ENCODE results near the gene ARID3B.

ARID3B gene

DNA sequence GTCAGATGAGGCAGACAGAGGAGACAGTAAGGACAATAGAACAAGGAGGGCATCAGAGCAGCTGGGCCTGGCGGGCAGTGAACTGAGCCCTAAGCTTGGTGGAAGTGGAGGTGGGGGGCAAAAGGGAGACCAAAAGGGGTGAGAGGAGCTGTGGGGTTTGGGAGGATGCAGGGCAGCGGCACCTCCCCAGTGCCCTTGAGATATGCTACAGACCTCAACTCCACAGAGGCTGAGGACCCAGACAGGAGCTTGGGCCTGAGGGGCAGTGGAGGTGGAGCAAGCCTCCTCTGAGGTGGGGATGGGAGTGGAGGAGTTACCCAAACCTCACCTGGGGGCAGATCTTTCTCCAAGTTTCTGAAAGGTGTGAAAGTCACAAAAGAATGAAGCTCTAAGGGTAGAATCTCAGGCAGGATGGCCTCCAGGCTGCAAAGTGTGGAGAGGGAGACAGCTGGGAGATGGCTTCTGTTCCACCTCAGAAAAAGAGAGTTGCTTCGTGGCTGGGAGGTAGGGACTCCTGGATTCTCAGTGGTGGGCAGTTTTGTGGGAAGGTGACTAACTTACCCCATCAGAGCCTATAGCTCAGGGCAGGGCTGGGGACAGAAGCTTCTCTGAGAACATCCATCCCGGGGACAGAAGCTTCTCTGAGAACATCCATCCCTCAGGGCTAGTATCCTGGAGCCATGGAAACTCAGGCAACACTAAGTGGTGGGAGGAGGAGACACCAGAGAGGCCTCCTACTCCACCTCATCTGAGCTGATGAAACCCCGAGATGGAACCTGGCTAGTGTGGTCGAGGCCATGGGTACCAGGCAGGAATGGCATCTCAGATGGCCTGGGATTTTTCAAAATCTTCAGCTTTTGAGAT is 72.3 kb downstream of the ARID3B start:
- no peaks in the 10 kb centered on the region for H3K27me3 ChIP-seq (replicated peaks in 2 of 5; ENCODE audit: control insufficient read depth in 4 of 5, insufficient read depth in 5 of 5, low read length in 4 of 5)
- ChIA-PET CTCF (interaction anchor here (0.5 to 17.5 kb wide), 5 partner anchors 19 to 239 kb away, joined by 3 to 302 read pairs (median 4); no protein-coding TSS in a partner anchor), POLR2A (interaction anchor here (1.1 to 1.6 kb wide), 2 partner anchors 15 to 152 kb away, joined by 5 read pairs; partner anchors contain the start of gene UBL7)
- no peak overlapping the region for H3K4me3 ChIP-seq (ENCODE audit: control insufficient read depth in 1 of 7, extremely low read depth in 1 of 7, insufficient read depth in 4 of 7, low read depth in 2 of 7, low read length in 6 of 7)
- no peaks in the 10 kb centered on the region for H3K9me3 ChIP-seq (ENCODE audit: control extremely low read depth in 1 of 5, control insufficient read depth in 4 of 5, insufficient read depth in 2 of 5, low read depth in 1 of 5, low read length in 4 of 5)
- peaks cover 0 to 10% (median under 1%) of the 10 kb centered on the region in 4 experiments for H3K36me3 ChIP-seq (ENCODE audit: control insufficient read depth in 4 of 4, insufficient read depth in 4 of 4, low read length in 3 of 4)
- H3K27ac ChIP-seq (ENCODE audit: insufficient read depth in 1 of 2, low read depth in 1 of 2, low read length in 2 of 2, poor library complexity in 1 of 2, severe bottlenecking in 2 of 2), result no peak overlapping the region
- DNase-seq, result no peak
- WGBS (ENCODE audit: insufficient coverage), result 95% methylated on average over 3 of the region's 6 CpGs
- peaks cover 8 to 43% (median 29%) of the 10 kb centered on the region in 4 experiments for H3K4me1 ChIP-seq (ENCODE audit: control extremely low read depth in 1 of 4, control insufficient read depth in 4 of 4, insufficient read depth in 4 of 4, low read length in 3 of 4)

DNA sequence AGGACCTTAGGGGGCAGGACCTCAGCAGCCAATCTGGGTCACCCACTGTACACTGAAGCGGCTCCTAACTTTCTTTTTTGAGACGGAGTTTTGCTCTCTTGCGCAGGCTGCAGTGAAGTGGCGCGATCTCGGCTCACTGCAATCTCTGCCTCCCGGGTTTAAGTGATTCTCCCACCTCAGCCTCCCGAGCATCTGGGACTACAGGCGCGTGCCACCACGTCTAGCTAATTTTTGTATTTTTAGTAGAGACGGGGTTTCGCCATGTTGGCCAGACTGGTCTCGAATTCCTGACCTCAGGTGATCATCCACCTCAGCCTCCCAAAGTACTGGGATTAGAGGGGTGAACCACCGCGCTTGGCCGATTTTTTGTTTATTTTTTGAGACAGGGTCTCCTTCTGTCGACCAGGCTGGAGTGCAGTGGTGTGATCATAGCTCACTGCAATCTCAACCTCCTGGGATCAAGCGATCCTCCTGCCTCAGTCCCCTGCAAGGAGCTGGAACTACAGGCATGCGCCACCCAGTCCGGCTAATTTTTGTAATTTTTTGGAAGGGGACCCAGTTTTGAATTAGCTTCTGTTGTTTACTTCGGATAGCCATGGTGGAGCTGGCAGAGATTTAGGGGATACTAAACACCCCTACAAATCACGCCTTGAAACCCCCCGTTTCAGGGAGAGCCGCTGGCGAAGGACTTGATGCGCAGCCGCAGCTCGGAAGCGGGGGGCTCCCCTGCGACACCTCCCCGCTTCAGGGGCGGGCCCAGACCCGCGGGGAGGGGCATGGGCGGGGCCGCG is 73.1 kb downstream of the ARID3B start:
- WGBS (ENCODE audit: insufficient coverage), result 55% methylated on average over 28 of the region's 38 CpGs
- POLR2A ChIA-PET, result interaction anchor here (1.1 to 1.6 kb wide), 2 partner anchors 16 to 153 kb away, joined by 5 read pairs; partner anchors contain the start of gene UBL7
- Histone ChIP-seq H3K27ac (ENCODE audit: insufficient read depth in 1 of 2, low read depth in 1 of 2, low read length in 2 of 2, poor library complexity in 1 of 2, severe bottlenecking in 2 of 2) (no peak overlapping the region), H3K9me3 (ENCODE audit: control extremely low read depth in 1 of 5, control insufficient read depth in 4 of 5, insufficient read depth in 2 of 5, low read depth in 1 of 5, low read length in 4 of 5) (no peaks in the 10 kb centered on the region), H3K36me3 (ENCODE audit: control insufficient read depth in 4 of 4, insufficient read depth in 4 of 4, low read length in 3 of 4) (peaks cover 2 to 18% (median 5%) of the 10 kb centered on the region in 4 experiments), H3K4me3 (ENCODE audit: control insufficient read depth in 1 of 7, extremely low read depth in 1 of 7, insufficient read depth in 4 of 7, low read depth in 2 of 7, low read length in 6 of 7) (peak overlapping the region in 5 of 7 experiments; percentile 24 to 97 (median 95)), H3K4me1 (ENCODE audit: control extremely low read depth in 1 of 4, control insufficient read depth in 4 of 4, insufficient read depth in 4 of 4, low read length in 3 of 4) (peaks cover 8 to 43% (median 29%) of the 10 kb centered on the region in 4 experiments), H3K27me3 (replicated peaks in 2 of 5; ENCODE audit: control insufficient read depth in 4 of 5, insufficient read depth in 5 of 5, low read length in 4 of 5) (no peaks in the 10 kb centered on the region)
- CTCF ChIA-PET, result interaction anchor here (1.0 to 17.5 kb wide), 4 partner anchors 16 to 68 kb away, joined by 3 to 302 read pairs (median 4); no protein-coding TSS in a partner anchor
- DNase-seq, result no peak

DNA sequence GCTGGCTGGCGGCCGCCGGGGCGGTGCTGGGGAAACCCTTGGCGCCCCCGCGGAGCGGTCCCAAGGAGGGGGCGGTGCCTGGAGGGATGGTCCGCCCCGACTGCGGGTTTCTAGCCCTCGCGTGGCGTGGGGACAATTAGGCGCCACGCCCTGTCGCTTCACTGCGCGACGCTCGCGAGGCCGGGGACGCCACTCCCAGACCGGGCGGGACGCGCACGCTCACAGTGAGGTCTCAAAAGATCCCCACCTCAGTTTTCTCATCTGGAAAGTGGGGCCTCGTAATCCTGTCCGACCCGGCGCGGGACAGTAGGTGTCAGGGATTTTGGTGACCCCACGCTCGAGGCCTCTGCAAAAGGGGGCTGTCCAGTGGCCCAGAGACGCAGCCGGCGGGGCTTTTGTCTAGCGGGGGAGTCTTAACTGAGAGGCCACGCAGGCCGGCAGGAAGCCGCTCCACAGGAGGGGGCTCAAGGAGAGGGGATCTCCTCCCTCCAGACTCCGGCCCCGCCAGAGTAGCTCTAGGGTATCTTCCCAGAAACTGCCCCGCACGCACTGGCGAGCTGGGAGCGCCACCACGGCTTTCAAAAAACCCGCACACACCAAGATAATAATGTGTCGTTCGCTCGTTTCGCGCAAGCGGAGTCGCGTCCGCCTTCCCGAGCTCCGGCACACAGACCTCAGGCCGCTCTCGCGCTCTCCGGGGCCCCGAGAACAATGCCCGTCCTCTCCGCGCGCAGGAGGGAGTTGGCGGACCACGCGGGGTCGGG is 73.9 kb downstream of the ARID3B start:
- H3K4me1 ChIP-seq (ENCODE audit: control extremely low read depth in 1 of 4, control insufficient read depth in 4 of 4, insufficient read depth in 4 of 4, low read length in 3 of 4), result peaks cover 8 to 43% (median 29%) of the 10 kb centered on the region in 4 experiments
- 0% methylated on average over 68 of the region's 76 CpGs for WGBS (ENCODE audit: insufficient coverage)
- POLR2A ChIA-PET, result interaction anchor here (1.1 to 1.6 kb wide), 3 partner anchors 16 to 154 kb away, joined by 4 to 5 read pairs (median 5); partner anchors contain the start of gene UBL7

DNA sequence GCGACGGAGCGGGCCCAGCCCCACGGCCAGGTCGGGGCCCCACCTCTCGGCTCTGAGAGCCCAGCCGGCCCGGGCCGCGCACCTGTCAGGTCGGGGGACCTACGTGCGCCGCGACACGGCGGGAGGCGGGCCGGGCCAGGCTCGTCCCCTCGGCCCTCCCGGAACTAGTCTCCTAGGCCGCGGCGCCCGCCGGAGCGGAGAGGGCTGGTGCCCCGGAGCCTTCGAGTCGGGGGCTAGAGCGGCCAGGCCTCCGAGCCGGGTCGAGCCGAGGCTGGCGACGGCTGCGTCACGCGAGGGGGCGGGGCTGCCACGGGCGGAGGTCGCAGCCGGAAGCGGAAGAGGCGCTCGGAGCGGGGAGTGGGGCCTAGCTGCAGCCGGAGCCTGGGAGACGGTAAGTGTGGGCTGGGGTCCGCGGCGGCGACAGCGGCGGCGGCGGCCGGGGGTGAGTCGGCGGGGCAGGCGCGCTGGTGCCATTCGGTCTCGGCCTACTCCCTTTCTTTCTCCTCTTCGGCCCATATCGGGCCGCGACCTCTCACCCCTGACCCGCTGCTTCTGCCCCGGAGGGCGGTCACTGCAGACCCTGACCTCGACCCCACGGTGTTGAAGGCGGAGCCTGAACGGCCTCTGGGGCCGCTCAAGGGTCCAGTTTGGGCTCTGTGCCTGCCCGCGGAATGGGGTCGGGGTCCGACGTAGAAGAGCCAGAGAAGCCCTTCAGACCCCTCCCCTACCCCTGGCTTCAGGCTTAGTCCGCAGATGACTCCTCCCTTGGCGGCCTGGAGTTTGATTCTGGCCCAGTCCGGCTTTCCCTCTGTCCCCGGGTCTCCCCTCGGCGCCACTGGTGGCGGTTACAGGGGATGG is 74.7 kb downstream of the ARID3B start, which contains the start of gene CLK3:
Gene CLK3 (plus strand): TSS at position 329 of the 858 bp plus-strand sequence. CDS start 3,361 bp downstream, outside the sequence.
- Histone ChIP-seq H3K4me1 (ENCODE audit: control extremely low read depth in 1 of 4, control insufficient read depth in 4 of 4, insufficient read depth in 4 of 4, low read length in 3 of 4) (peaks cover 8 to 38% (median 30%) of the 10 kb centered on the region in 4 experiments), H3K27ac (ENCODE audit: insufficient read depth in 1 of 2, low read depth in 1 of 2, low read length in 2 of 2, poor library complexity in 1 of 2, severe bottlenecking in 2 of 2) (peak within 1 kb of the TSS; percentile 97 to 99), H3K9me3 (ENCODE audit: control extremely low read depth in 1 of 5, control insufficient read depth in 4 of 5, insufficient read depth in 2 of 5, low read depth in 1 of 5, low read length in 4 of 5) (no peaks in the 10 kb centered on the region), H3K36me3 (ENCODE audit: control insufficient read depth in 4 of 4, insufficient read depth in 4 of 4, low read length in 3 of 4) (peaks cover 10 to 34% (median 20%) of the 10 kb centered on the region in 4 experiments), H3K27me3 (replicated peaks in 2 of 5; ENCODE audit: control insufficient read depth in 4 of 5, insufficient read depth in 5 of 5, low read length in 4 of 5) (no peaks in the 10 kb centered on the region), H3K4me3 (ENCODE audit: control insufficient read depth in 1 of 7, extremely low read depth in 1 of 7, insufficient read depth in 4 of 7, low read depth in 2 of 7, low read length in 6 of 7) (peak within 1 kb of the TSS; percentile 62 to 98 (median 95))
- ChIA-PET POLR2A (interaction anchor here (0.6 to 1.4 kb wide), 4 partner anchors 11 to 73 kb away, joined by 3 to 4 read pairs (median 4); no protein-coding TSS in a partner anchor), CTCF (interaction anchor here (0.7 to 17.5 kb wide), 4 partner anchors 20 to 182 kb away, joined by 3 to 302 read pairs (median 4); no protein-coding TSS in a partner anchor)
- DNase-seq, result peak; percentile 96 to 97 (median 97)
- under 1% methylated on average over 86 of the region's 91 CpGs for WGBS (ENCODE audit: insufficient coverage)

More for the DNA sequence above, 73.9 kb downstream of the ARID3B start:
- H3K4me3 ChIP-seq (ENCODE audit: control insufficient read depth in 1 of 7, extremely low read depth in 1 of 7, insufficient read depth in 4 of 7, low read depth in 2 of 7, low read length in 6 of 7), result peak overlapping the region; percentile 62 to 98 (median 95)
- H3K27me3 ChIP-seq (replicated peaks in 2 of 5; ENCODE audit: control insufficient read depth in 4 of 5, insufficient read depth in 5 of 5, low read length in 4 of 5), result no peaks in the 10 kb centered on the region
- CTCF ChIA-PET, result interaction anchor here (1.0 to 17.5 kb wide), 3 partner anchors 16 to 69 kb away, joined by 3 to 302 read pairs (median 4); no protein-coding TSS in a partner anchor
- peak overlapping the region; percentile 77 to 99 for H3K27ac ChIP-seq (ENCODE audit: insufficient read depth in 1 of 2, low read depth in 1 of 2, low read length in 2 of 2, poor library complexity in 1 of 2, severe bottlenecking in 2 of 2)
- H3K36me3 ChIP-seq (ENCODE audit: control insufficient read depth in 4 of 4, insufficient read depth in 4 of 4, low read length in 3 of 4), result peaks cover 7 to 26% (median 12%) of the 10 kb centered on the region in 4 experiments
- DNase-seq, result peak; percentile 82 to 91 (median 88)
- no peaks in the 10 kb centered on the region for H3K9me3 ChIP-seq (ENCODE audit: control extremely low read depth in 1 of 5, control insufficient read depth in 4 of 5, insufficient read depth in 2 of 5, low read depth in 1 of 5, low read length in 4 of 5)

- peaks cover 8 to 34% (median 30%) of the 10 kb centered on the region in 4 experiments for H3K4me1 ChIP-seq (ENCODE audit: control extremely low read depth in 1 of 4, control insufficient read depth in 4 of 4, insufficient read depth in 4 of 4, low read length in 3 of 4)
- 3% methylated on average over 17 of the region's 18 CpGs for WGBS (ENCODE audit: insufficient coverage)
- DNase-seq, result peak; percentile 69 to 84 (median 83)
- H3K36me3 ChIP-seq (ENCODE audit: control insufficient read depth in 4 of 4, insufficient read depth in 4 of 4, low read length in 3 of 4), result peaks cover 10 to 40% (median 27%) of the 10 kb centered on the region in 4 experiments
- peak overlapping the region; percentile 97 to 99 for H3K27ac ChIP-seq (ENCODE audit: insufficient read depth in 1 of 2, low read depth in 1 of 2, low read length in 2 of 2, poor library complexity in 1 of 2, severe bottlenecking in 2 of 2)
- no peaks in the 10 kb centered on the region for H3K27me3 ChIP-seq (replicated peaks in 2 of 5; ENCODE audit: control insufficient read depth in 4 of 5, insufficient read depth in 5 of 5, low read length in 4 of 5)
- CTCF ChIA-PET, result interaction anchor here (0.7 to 17.5 kb wide), 8 partner anchors 9 to 238 kb away, joined by 3 to 302 read pairs (median 4); no protein-coding TSS in a partner anchor
- no peaks in the 10 kb centered on the region for H3K9me3 ChIP-seq (ENCODE audit: control extremely low read depth in 1 of 5, control insufficient read depth in 4 of 5, insufficient read depth in 2 of 5, low read depth in 1 of 5, low read length in 4 of 5)
- H3K4me3 ChIP-seq (ENCODE audit: control insufficient read depth in 1 of 7, extremely low read depth in 1 of 7, insufficient read depth in 4 of 7, low read depth in 2 of 7, low read length in 6 of 7), result peak overlapping the region; percentile 62 to 98 (median 95)
- POLR2A ChIA-PET, result interaction anchor here (0.6 to 1.4 kb wide), 4 partner anchors 11 to 74 kb away, joined by 3 to 4 read pairs (median 4); no protein-coding TSS in a partner anchor
These were observed 75.4 kb downstream of the ARID3B start for GRCh38 chr15:74616366-74616939.

Data from common myeloid progenitor, CD34-positive (primary cell).